ENCODE measurements around the gene NMBR.
A peak's percentile ranks its signal among the peaks of the same experiment; 100 is the strongest.
"Not testable (repeated sequence)": the region's sequence is repeated elsewhere in the genome, so short reads cannot be mapped to it uniquely, and the experiment has no call there.

The NMBR gene

GRCh38 chr6:142188341-142188740, 41.4 kb upstream of the NMBR start:
- H3K27me3 ChIP-seq (replicated peaks); H3K27ac ChIP-seq; in situ Hi-C loops (cut with HindIII; ENCODE audit: low pct_ligation_motif_present, low sequenced_read_pairs); H3K4me3 ChIP-seq (ENCODE audit: low read depth, low read length); H3K36me3 ChIP-seq (replicated peaks); DNase-seq: not testable (repeated sequence)
- peak; percentile 46 for TF ChIP-seq CTCF (IDR thresholded peaks at IDR 0.05; ENCODE audit: low read depth, low read length, missing control alignments)

GRCh38 chr6:142187209-142187608, 40.3 kb upstream of the NMBR start:
- no peak for TF ChIP-seq CTCF (IDR thresholded peaks at IDR 0.05; ENCODE audit: low read depth, low read length, missing control alignments)
- H3K36me3 ChIP-seq (replicated peaks), result no peaks in the 10 kb centered on the region
- H3K27me3 ChIP-seq (replicated peaks), result no peaks in the 10 kb centered on the region
- H3K27ac ChIP-seq, result no peak overlapping the region
- H3K4me3 ChIP-seq (ENCODE audit: low read depth, low read length), result no peak overlapping the region
- peak; percentile 72 for DNase-seq
- in situ Hi-C loops (cut with HindIII; ENCODE audit: low pct_ligation_motif_present, low sequenced_read_pairs), result no loop called here

GRCh38 chr6:142185641-142186040, 38.7 kb upstream of the NMBR start:
- Histone ChIP-seq H3K4me3 (ENCODE audit: low read depth, low read length) (no peak overlapping the region), H3K27ac (no peak overlapping the region), H3K27me3 (replicated peaks) (no peaks in the 10 kb centered on the region), H3K36me3 (replicated peaks) (no peaks in the 10 kb centered on the region)
- no peak for DNase-seq
- in situ Hi-C loops (cut with HindIII; ENCODE audit: low pct_ligation_motif_present, low sequenced_read_pairs), result no loop called here
- TF ChIP-seq CTCF (IDR thresholded peaks at IDR 0.05; ENCODE audit: low read depth, low read length, missing control alignments), result no peak

- H3K27me3 ChIP-seq (replicated peaks), result no peaks in the 10 kb centered on the region
- in situ Hi-C loops (cut with HindIII; ENCODE audit: low pct_ligation_motif_present, low sequenced_read_pairs), result no loop called here
- H3K4me3 ChIP-seq (ENCODE audit: low read depth, low read length), result no peak overlapping the region
- H3K27ac ChIP-seq, result no peak overlapping the region
- no peak for DNase-seq
- TF ChIP-seq CTCF (IDR thresholded peaks at IDR 0.05; ENCODE audit: low read depth, low read length, missing control alignments), result no peak
- no peaks in the 10 kb centered on the region for H3K36me3 ChIP-seq (replicated peaks)
Observed at GRCh38 chr6:142184307-142184706, 37.4 kb upstream of the NMBR start.

GRCh38 chr6:142183351-142183750, 36.4 kb upstream of the NMBR start:
- Histone ChIP-seq H3K27ac (no peak overlapping the region), H3K36me3 (replicated peaks) (no peaks in the 10 kb centered on the region), H3K4me3 (ENCODE audit: low read depth, low read length) (no peak overlapping the region), H3K27me3 (replicated peaks) (no peaks in the 10 kb centered on the region)
- no peak for TF ChIP-seq CTCF (IDR thresholded peaks at IDR 0.05; ENCODE audit: low read depth, low read length, missing control alignments)
- in situ Hi-C loops (cut with HindIII; ENCODE audit: low pct_ligation_motif_present, low sequenced_read_pairs), result no loop called here
- no peak for DNase-seq

- TF ChIP-seq CTCF (IDR thresholded peaks at IDR 0.05; ENCODE audit: low read depth, low read length, missing control alignments), result no peak
- Histone ChIP-seq H3K27me3 (replicated peaks) (no peaks in the 10 kb centered on the region), H3K27ac (no peak overlapping the region), H3K4me3 (ENCODE audit: low read depth, low read length) (no peak overlapping the region), H3K36me3 (replicated peaks) (no peaks in the 10 kb centered on the region)
- no peak for DNase-seq
- in situ Hi-C loops (cut with HindIII; ENCODE audit: low pct_ligation_motif_present, low sequenced_read_pairs), result no loop called here
Observed at GRCh38 chr6:142182004-142182403, 35.1 kb upstream of the NMBR start.
